OCI-LY1 (cell line): ENCODE data around the gene ZBTB1.

Experiments used
- EZH2 ChIP-seq: fragments of 200-600 bp; sonication (generic), shearing (Covaris generic); IDR thresholded peaks from 2 replicates; pipeline ENCODE4 v1.8.0; 2017; ENCODE audit warnings: borderline replicate concordance, mixed run types, mild to moderate bottlenecking, antibody characterized with exemption, low read length, moderate library complexity, mixed read lengths
- TF ChIP-seq, protein P1 (sequence below): fragments of 200-600 bp; sonication (generic), shearing (Covaris generic); IDR thresholded peaks from 2 replicates; pipeline ENCODE4 v1.5.1; 2017; ENCODE audit warnings: mild to moderate bottlenecking, antibody characterized with exemption, low read length, moderate library complexity, mixed read lengths

DNA sequence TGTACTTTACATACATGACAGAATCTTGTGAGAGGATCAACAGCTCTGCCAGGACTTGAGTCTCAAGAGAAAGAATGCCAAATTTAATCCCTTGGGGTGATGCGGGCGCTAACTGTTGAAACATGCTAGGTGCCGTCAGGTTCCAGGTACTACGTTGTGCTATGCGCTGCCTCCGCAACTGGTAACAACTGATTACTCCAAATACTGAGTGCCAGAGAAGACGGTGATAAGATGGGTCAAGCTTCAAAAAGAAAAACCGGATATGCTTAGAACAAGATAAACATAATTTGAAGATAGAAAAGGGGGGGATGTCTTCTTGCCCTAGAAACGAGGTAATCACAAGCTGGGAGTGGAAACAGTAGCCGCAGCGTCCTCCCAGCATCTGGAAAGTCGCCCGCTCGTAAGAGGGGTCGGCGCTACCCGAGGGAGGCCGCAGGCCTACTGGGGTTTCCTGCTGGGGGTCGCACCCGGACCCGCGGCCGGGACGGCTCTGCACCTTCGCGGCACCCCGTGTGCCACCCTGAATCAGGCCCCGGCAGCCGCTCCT, 1.6 kb upstream of the ZBTB1 start:
- TF ChIP-seq, protein P1, sequence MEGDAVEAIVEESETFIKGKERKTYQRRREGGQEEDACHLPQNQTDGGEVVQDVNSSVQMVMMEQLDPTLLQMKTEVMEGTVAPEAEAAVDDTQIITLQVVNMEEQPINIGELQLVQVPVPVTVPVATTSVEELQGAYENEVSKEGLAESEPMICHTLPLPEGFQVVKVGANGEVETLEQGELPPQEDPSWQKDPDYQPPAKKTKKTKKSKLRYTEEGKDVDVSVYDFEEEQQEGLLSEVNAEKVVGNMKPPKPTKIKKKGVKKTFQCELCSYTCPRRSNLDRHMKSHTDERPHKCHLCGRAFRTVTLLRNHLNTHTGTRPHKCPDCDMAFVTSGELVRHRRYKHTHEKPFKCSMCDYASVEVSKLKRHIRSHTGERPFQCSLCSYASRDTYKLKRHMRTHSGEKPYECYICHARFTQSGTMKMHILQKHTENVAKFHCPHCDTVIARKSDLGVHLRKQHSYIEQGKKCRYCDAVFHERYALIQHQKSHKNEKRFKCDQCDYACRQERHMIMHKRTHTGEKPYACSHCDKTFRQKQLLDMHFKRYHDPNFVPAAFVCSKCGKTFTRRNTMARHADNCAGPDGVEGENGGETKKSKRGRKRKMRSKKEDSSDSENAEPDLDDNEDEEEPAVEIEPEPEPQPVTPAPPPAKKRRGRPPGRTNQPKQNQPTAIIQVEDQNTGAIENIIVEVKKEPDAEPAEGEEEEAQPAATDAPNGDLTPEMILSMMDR, result no peak
- TF ChIP-seq EZH2, result no peak
